ACC112 (cell line): Measurements from ENCODE around the gene NIPBL.

Source experiments
- H2AFZ ChIP-seq: fragments of 200-600 bp; sonication (generic); one replicate; pipeline ENCODE4 v1.6.0; 2017; ENCODE audit warnings: antibody characterized with exemption, low read length; ENCODE audit not compliant: unreplicated experiment
- H3K27ac ChIP-seq: fragments of 200-600 bp; sonication (generic); 2 replicates; pipeline ENCODE4 v1.5.1; 2014; ENCODE audit warnings: low read depth, mild to moderate bottlenecking, antibody characterized with exemption, low read length, moderate library complexity
- H3K27me3 ChIP-seq: fragments of 200-600 bp; sonication (generic); 2 replicates; pipeline ENCODE4 v1.6.1; 2014; ENCODE audit warnings: mild to moderate bottlenecking, antibody characterized with exemption, low read length, moderate library complexity, mixed read lengths; ENCODE audit not compliant: insufficient read depth
- H3K36me3 ChIP-seq: fragments of 200-600 bp; sonication (generic); 2 replicates; pipeline ENCODE4 v1.6.1; 2016; ENCODE audit warnings: mild to moderate bottlenecking, antibody characterized with exemption, low read length, moderate library complexity, mixed read lengths; ENCODE audit not compliant: insufficient read depth
- H3K4me1 ChIP-seq: fragments of 200-600 bp; sonication (generic); one replicate; pipeline ENCODE4 v1.6.1; 2016; ENCODE audit warnings: low read length, mixed read lengths; ENCODE audit not compliant: insufficient read depth, unreplicated experiment, control insufficient read depth
- H3K4me3 ChIP-seq: fragments of 200-600 bp; sonication (generic); 2 replicates; pipeline ENCODE4 v1.5.1; 2014; ENCODE audit warnings: mild to moderate bottlenecking, low read depth, low read length
- H3K79me2 ChIP-seq: fragments of 200-600 bp; sonication (generic); one replicate; pipeline ENCODE4 v1.6.0; 2016; ENCODE audit warnings: low read length; ENCODE audit not compliant: control insufficient read depth, unreplicated experiment, insufficient read depth

NIPBL gene

GRCh38 chr5:36855141-36855495 is 21.5 kb upstream of the NIPBL start:
- H3K36me3 ChIP-seq = no peaks in the 10 kb centered on the region

GRCh38 chr5:36861871-36862270 is 14.7 kb upstream of the NIPBL start:
- H3K4me1 ChIP-seq = peaks cover 4% of the 10 kb centered on the region
- H3K27me3 ChIP-seq = no peaks in the 10 kb centered on the region
- H3K36me3 ChIP-seq = no peaks in the 10 kb centered on the region
- H3K27ac ChIP-seq = no peak overlapping the region
- no peaks in the 10 kb centered on the region for H3K79me2 ChIP-seq
- H2AFZ ChIP-seq = no peak overlapping the region
- H3K4me3 ChIP-seq = no peak overlapping the region

More at GRCh38 chr5:36855141-36855495, 21.5 kb upstream of the NIPBL start:
- Histone ChIP-seq H2AFZ (no peak overlapping the region), H3K27ac (no peak overlapping the region), H3K4me1 (no peaks in the 10 kb centered on the region), H3K27me3 (no peaks in the 10 kb centered on the region), H3K79me2 (no peaks in the 10 kb centered on the region), H3K4me3 (no peak overlapping the region)

GRCh38 chr5:36870399-36871040 is 6.0 kb upstream of the NIPBL start:
- Histone ChIP-seq H3K4me1 (peaks cover 18% of the 10 kb centered on the region), H3K79me2 (peaks cover 37% of the 10 kb centered on the region), H3K27me3 (no peaks in the 10 kb centered on the region), H3K36me3 (no peaks in the 10 kb centered on the region), H3K27ac (no peak overlapping the region), H2AFZ (peak overlapping the region; percentile 79), H3K4me3 (no peak overlapping the region)

GRCh38 chr5:36874465-36874864 is 2.1 kb upstream of the NIPBL start:
- H3K4me3 ChIP-seq = peak overlapping the region; percentile 88
- peaks cover 21% of the 10 kb centered on the region for H3K4me1 ChIP-seq
- no peak overlapping the region for H2AFZ ChIP-seq
- peak overlapping the region; percentile 72; the same call in 1 of the 2 replicates for H3K27ac ChIP-seq
- peaks cover 74% of the 10 kb centered on the region for H3K79me2 ChIP-seq
- no peaks in the 10 kb centered on the region for H3K27me3 ChIP-seq
- no peaks in the 10 kb centered on the region for H3K36me3 ChIP-seq

- no peaks in the 10 kb centered on the region for H3K27me3 ChIP-seq
- peak overlapping the region; percentile 72 for H3K27ac ChIP-seq
- H2AFZ ChIP-seq = peak overlapping the region; percentile 89
- H3K36me3 ChIP-seq = no peaks in the 10 kb centered on the region
- peaks cover 80% of the 10 kb centered on the region for H3K79me2 ChIP-seq
- H3K4me1 ChIP-seq = peaks cover 23% of the 10 kb centered on the region
- H3K4me3 ChIP-seq = peak overlapping the region; percentile 88
Observed at GRCh38 chr5:36875051-36875789, 1.3 kb upstream of the NIPBL start.

- Histone ChIP-seq H3K36me3 (no peaks in the 10 kb centered on the region), H3K4me1 (peaks cover 27% of the 10 kb centered on the region), H3K27me3 (no peaks in the 10 kb centered on the region), H3K27ac (peak overlapping the region; percentile 72), H2AFZ (peak overlapping the region; percentile 89), H3K4me3 (peak overlapping the region; percentile 88), H3K79me2 (peaks cover 87% of the 10 kb centered on the region)
Observed at GRCh38 chr5:36875790-36876298, 725 bp upstream of the NIPBL start.

GRCh38 chr5:36876965-36877666 is 547 bp downstream of the NIPBL start:
- Histone ChIP-seq H3K4me3 (peak overlapping the region; percentile 88), H3K27ac (peak overlapping the region; percentile 85), H3K79me2 (peaks cover 93% of the 10 kb centered on the region), H3K36me3 (no peaks in the 10 kb centered on the region), H2AFZ (peak overlapping the region; percentile 59), H3K27me3 (no peaks in the 10 kb centered on the region), H3K4me1 (peaks cover 23% of the 10 kb centered on the region)

- peaks cover 96% of the 10 kb centered on the region for H3K79me2 ChIP-seq
- peak overlapping the region; percentile 85 for H3K27ac ChIP-seq
- peaks cover 26% of the 10 kb centered on the region for H3K4me1 ChIP-seq
- H3K27me3 ChIP-seq = no peaks in the 10 kb centered on the region
- H3K4me3 ChIP-seq = peak overlapping the region; percentile 88
- H2AFZ ChIP-seq = peak overlapping the region; percentile 59
- H3K36me3 ChIP-seq = no peaks in the 10 kb centered on the region
Observed at GRCh38 chr5:36877667-36878391, 1.3 kb downstream of the NIPBL start.

- H3K36me3 ChIP-seq = no peaks in the 10 kb centered on the region
- no peaks in the 10 kb centered on the region for H3K27me3 ChIP-seq
- peak overlapping the region; percentile 88 for H3K4me3 ChIP-seq
- H3K27ac ChIP-seq = peak overlapping the region; percentile 85
- H2AFZ ChIP-seq = no peak overlapping the region
- H3K79me2 ChIP-seq = peaks cover 94% of the 10 kb centered on the region
- peaks cover 22% of the 10 kb centered on the region for H3K4me1 ChIP-seq
Observed at GRCh38 chr5:36878392-36879082, 2.0 kb downstream of the NIPBL start.
